Cerebellar nuclear complex (tissue), 1 donor: ENCODE measurements around the gene MYCN.
"Not testable (repeated sequence)": the region's sequence is repeated elsewhere in the genome, so short reads cannot be mapped to it uniquely, and the experiment has no call there.

ENCODE experiments used
- DNase-seq, 2 experiments: peaks; one replicate each; lab custom pipeline; 2025; lab: John Stamatoyannopoulos, UW

The MYCN gene

DNA sequence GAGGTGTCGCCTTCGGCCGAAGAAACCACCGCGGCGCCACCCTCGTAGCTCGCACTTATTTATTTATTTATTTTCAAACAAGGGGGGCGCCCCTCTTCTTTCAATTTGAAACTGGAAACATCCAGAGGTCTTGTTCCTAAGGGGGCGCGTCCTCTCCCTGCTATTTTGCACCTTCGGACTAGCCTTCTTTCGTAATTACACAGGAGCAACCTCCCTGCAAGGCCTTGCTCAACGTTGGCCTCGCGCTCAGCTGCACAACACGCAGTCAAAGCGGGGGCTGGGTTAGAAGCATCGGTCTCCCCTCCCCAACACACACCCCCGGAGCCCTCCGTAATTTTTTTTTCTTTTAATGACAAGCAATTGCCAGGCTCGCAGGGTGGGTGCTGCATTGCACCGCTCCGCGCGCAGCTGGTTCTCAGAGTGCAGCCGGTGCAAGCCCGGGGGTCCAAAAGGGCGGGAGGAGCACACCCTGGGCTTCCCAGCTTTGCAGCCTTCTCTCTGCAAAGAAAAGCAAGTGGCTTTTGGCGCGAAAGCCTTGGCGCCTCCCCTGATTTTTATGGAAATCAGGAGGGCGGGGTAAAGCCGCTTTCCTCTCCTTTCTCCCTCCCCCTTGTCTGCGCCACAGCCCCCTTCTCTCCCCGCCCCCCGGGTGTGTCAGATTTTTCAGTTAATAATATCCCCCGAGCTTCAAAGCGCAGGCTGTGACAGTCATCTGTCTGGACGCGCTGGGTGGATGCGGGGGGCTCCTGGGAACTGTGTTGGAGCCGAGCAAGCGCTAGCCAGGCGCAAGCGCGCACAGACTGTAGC, at the start of gene MYCN:
TSS of gene MYCN (plus strand) at position 697 of the 807 bp plus-strand sequence. CDS start 1,515 bp downstream, outside the sequence.
- peak in 1 of 2 experiments; percentile 8 for DNase-seq

DNA sequence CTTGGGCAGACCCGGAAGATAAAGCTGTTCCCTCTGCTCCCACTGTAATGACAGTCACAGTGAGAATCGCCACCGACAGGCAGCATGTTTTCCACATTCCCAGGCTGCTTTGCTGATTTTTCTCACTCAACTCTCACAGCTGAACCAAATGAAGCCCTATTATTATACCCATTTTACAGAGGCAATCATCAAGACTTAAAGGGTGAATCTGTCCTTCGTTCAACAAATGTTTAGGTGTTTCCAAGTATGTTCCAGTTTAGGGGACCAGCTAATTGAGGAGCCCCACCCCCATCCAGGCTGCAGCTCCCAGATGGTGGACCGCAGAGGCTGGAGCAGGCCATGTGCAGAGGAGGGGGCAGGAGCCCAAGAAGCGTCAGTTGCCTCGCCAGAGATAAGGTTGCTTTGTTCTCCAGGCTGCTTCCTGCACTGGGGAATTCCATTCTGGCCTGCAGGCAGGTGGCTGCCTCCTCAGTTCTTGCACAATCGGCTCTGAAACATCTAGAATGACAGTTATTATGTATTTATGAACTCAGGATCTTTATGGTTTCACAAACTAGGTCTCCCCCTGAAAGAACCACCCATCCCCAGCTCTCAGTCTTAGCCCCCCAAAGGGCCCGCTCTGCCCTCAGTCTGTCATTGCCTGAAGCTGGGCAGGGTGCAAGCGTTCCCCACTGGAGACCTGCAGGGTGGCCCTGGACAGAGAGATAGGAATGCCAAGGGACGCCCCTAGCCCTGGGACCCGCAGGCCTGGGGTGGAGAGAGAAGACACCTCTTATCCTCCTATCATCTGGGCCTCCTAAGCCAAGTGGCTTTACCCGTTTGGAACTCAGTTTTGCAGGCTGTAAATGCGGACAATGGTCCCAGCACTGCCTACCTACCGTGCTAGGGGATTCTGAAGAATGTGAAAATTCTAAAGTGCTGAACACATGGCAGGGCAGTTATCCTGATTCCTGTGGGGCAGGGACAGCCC, 49.1 kb upstream of the MYCN start:
- no peak for DNase-seq

- no peak for DNase-seq
Observed at GRCh38 chr2:15892151-15892880, 48.0 kb upstream of the MYCN start.

DNA sequence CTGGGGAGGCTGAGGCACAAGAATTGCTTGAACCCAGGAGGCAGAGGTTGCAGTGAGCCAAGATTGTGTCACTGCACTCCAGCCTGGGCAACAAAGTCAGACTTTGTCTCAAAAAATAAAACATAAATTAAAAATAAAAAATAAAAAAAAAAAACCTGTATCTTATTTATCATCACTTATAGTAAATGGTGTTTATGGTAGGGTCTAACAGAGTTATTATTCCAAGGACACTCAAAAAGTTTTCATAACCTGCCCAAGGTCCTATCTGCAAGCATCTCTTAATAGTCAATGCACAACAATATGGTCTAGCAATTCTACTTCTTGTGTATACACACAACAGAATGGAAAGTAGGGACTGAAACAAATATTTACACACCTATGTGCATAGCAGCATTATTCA, 47.3 kb upstream of the MYCN start:
- no peak for DNase-seq

GRCh38 chr2:15893689-15894480, 46.5 kb upstream of the MYCN start:
- DNase-seq: no peak

GRCh38 chr2:15894481-15895144, 45.7 kb upstream of the MYCN start:
- no peak for DNase-seq

- no peak for DNase-seq
Observed at GRCh38 chr2:15895615-15896469, 44.5 kb upstream of the MYCN start.

- no peak for DNase-seq
Observed at GRCh38 chr2:15896859-15897258, 43.5 kb upstream of the MYCN start.

GRCh38 chr2:15897431-15898098, 42.8 kb upstream of the MYCN start:
- DNase-seq: no peak

DNA sequence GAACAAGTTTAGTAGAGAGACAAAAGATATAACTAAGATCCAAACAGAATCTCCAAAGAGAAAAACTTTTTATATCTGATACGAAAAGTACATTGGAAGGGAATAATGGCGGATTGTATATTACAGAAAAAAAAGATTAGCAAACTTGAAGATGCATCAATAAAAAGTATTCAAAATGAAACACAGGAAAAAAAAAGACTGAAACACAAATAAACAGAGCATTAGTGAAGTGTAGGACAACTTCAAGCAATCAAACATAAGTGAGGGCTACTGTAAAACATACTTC, 41.1 kb upstream of the MYCN start:
- DNase-seq: no peak

- no peak for DNase-seq
Observed at GRCh38 chr2:15899751-15900493, 40.4 kb upstream of the MYCN start.

DNA sequence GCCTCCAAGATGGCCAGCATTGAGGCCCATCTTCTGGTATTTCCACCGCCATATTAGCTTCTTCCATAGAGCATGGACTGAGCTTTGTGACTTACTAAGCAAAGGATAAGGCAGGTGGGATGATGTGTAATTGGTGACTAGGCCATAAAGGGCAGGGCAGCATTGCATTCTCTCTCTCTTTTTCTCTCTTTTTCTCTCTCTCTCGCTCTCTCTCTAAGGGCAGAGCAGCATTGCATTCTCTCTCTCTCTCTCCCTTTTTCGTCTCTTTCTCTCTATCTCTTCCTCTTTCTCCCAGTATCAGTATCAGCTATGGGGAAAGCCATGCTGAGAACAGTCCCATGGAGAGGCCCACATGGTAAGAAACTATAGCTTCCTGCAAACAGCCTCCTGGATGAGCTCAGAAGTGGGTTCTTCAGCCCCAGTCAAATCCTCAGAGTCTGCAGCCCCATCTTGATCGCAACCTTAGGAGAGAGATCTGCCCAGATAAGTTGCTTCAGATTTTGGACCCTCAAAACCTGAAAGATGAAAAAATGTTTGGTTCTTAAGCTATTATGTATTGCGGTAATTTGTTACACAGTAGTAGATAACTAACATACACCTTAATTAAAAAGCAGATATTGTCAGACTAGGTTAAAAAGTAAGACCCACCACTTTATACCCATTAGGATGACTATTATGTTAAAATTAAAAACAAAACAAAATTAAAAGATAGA, 39.1 kb upstream of the MYCN start:
- DNase-seq: no peak

DNA sequence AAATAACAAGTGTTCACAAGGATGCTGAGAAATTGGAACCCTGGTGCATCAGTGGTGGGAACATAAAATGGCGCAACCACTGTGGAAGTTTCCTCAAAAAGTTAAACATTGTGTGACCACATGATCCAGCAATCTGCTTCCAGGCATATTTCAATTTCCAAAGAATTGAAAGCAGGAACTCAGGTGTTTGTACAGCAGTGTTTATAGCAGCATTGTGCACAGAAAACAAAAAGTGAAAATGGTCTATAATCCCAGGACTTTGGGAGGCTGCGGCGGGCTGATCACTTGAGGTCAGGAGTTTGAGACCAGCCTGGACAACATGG, 38.6 kb upstream of the MYCN start:
- DNase-seq: no peak

DNA sequence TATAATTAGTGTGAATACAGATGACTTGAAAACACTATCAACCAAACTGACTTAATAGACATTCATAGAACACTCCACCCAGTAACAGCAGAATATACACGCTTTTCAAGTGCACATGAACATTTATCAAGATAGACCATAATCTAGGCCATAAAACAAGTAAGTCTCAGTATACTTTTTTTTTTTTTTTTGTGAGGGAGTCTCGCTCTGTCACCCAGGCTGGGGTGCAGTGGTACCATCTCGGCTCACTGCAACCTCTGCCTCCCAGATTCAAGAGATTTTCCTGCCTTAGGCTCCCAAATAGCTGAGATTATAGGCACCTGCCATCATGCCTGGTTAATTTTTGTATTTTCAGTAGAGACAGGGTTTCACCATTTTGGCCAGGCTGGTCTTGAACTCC, 36.4 kb upstream of the MYCN start:
- DNase-seq: not testable (repeated sequence)

GRCh38 chr2:15905267-15905645, 35.1 kb upstream of the MYCN start:
- no peak for DNase-seq

DNA sequence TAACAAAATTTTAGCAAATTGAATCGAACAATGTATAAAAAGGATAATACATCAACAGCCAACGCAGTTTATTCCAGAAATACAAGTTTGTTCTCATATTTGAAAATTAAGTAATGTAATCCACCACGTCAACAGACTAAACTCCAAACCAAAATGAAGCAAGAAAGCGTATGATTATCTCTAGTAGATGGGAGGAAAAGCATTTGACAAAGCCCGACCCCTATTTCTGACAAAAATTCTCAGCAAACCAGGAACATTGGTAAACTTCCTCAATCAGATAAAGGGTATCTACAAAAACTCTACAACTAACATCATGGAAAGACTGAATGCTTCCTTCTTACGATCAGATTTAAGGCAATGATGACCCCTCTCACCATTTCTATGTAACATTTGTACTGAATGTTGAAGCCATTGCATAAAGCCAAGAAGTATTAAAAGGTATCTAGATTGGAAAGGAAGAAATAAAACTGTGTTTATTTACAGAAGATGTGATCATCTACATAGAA, 34.3 kb upstream of the MYCN start:
- DNase-seq: no peak

DNA sequence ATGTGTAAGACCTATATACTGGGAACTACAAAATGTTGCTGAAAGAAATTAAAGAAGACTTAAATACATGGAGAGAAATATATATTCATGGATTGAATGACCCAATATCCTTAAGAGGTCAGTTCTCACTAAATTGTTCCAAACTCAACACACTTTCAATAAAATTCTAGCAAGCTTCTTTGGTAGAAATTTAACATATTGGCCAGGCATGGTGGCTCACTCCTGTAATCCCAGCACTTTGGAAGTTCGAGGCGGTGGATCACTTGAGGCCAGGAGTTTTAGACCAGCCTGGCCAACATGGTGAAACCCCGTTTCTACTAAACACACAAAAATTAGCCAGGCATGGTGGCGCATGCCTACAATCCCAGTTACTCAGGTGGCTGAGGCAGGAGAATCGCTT, 33.6 kb upstream of the MYCN start:
- DNase-seq: no peak
